ENCODE measurements around the gene HPDL.
"Not testable (repeated sequence)": the region's sequence is repeated elsewhere in the genome, so short reads cannot be mapped to it uniquely, and the experiment has no call there.

Gene HPDL

DNA sequence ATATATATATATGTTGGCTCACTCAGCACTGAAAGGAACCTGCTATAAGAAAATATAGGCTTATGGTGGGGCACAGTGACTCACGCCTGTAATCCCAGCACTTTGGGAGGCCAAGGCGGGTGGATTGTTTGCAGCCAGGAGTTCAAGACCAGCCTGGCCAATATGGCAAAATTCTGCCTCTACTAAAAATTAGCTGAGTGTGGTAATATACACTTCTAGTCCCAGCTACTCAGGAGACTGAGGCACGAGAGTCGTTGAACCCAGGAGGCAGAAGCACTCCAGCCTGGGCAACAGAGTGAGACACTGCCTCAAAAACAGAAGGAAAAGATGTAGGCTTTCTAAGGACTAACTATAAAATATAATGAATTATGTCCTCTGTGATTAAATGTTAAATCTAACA lies 28.1 kb downstream of the HPDL start:
- TF ChIP-seq, protein P1, sequence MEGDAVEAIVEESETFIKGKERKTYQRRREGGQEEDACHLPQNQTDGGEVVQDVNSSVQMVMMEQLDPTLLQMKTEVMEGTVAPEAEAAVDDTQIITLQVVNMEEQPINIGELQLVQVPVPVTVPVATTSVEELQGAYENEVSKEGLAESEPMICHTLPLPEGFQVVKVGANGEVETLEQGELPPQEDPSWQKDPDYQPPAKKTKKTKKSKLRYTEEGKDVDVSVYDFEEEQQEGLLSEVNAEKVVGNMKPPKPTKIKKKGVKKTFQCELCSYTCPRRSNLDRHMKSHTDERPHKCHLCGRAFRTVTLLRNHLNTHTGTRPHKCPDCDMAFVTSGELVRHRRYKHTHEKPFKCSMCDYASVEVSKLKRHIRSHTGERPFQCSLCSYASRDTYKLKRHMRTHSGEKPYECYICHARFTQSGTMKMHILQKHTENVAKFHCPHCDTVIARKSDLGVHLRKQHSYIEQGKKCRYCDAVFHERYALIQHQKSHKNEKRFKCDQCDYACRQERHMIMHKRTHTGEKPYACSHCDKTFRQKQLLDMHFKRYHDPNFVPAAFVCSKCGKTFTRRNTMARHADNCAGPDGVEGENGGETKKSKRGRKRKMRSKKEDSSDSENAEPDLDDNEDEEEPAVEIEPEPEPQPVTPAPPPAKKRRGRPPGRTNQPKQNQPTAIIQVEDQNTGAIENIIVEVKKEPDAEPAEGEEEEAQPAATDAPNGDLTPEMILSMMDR (IDR thresholded peaks at IDR 0.05; ENCODE audit: extremely low read depth, missing control alignments) = no peak
- no peak for DNase-seq (ENCODE audit: low spot score)

DNA sequence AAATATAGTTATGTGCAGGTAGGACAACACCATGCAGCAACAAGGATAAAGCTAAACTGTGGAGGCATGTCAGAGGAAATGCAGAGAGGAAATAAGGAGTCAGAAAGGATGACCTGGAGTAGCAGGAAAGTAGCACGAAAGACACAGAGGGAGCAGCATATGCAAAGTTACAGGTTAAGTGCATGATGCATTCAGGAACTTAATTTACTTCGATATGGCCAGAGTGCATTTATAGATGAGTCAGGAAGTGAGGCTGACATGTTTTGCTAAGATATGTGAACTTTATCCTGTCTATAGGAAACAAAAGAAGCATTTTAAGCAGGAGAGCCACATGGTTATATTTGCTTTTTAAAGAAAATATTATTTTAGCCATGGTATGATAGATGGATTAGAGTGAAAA lies 29.0 kb downstream of the HPDL start:
- TF ChIP-seq, protein P1 (IDR thresholded peaks at IDR 0.05; ENCODE audit: extremely low read depth, missing control alignments) = no peak
- no peak for DNase-seq (ENCODE audit: low spot score)

DNA sequence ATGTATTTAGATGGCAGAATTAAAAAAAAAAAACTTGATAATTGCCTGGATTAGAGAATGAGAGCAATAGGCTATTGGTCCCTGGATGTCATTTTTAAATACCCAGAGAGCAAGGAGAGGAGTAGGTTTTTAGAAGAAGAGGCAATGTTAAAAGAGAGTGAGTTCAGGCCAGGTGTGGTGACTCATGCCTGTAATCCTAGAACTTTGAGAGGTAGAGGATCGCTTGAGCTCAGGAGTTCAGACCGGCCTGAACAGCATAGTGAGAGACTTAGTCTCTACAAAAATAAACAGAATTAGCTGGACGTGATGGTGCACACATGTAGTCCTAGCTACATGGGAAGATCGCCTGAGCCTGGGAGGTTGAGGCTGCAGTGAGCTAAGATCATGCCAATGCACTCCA lies 29.5 kb downstream of the HPDL start:
- TF ChIP-seq, protein P1 (IDR thresholded peaks at IDR 0.05; ENCODE audit: extremely low read depth, missing control alignments) = no peak
- no peak for DNase-seq (ENCODE audit: low spot score)

DNA sequence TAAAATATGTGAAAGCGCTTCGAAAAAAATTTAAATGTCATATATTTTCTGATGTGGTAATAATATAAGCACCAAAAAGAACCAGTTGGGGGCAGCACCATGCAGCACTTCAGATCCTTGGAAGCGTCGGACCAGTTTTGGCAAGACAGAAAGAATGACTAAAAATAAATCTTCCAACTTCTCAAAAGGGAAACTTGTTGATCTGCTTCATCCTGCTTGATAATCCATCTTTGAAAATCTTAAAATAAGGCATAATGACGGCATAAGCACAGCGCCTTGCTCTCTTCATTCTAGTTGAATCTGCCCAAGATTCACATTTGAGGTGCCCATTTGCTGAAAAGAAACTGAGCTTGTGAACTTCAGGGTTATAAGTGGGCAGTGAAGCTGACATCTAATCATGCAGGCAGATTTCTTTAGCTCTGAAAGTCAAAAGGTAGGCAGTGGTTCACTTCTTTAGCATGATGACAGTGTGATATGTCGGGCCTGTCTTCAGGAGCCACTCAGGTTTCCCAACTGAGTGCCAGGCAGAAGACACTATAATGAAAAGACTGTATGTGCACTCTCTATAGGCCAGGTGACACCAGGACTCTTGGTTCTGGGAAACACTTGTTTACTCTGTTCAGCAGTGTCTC lies 33.3 kb downstream of the HPDL start:
- no peak for DNase-seq (ENCODE audit: low spot score)
- TF ChIP-seq, protein P1 (IDR thresholded peaks at IDR 0.05; ENCODE audit: extremely low read depth, missing control alignments) = peak; percentile 21

DNA sequence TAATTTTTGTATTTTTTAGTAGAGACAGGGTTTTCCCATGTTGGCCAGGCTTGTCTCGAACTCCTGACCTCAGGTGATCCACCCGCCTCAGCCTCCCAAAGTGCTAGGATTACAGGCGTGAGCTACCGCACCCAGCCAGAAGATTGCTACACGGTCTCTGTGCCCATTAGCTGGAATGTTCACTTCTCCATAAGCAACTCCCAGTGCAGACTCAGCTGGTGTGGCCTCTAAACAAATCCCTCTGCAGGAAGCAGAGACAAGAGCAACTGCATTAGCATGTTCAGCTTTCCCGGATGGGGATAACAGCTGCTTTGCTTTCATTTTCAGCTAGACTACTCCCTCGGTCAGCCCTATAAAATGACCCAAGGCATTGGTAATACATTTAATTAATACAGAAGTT lies 34.3 kb downstream of the HPDL start:
- DNase-seq (ENCODE audit: low spot score) = not testable (repeated sequence)

DNA sequence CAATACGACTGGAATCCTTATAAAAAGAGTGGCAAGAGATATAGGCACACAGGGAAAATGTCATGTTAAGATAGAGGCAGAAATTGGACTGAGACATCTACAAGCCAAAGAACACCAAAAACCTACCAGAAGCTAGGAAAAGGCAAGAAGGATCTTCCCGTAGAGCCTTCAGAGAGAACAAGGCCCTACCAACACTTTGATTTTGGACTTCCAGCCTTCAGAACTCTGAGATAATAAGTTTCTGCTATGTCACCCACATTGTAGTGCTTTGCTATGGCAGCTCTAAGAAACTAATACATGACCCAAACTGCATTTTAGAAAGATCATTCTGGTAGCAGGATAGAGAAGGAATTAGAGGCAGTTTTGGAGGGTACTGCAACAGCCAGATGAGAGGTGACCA lies 37.6 kb downstream of the HPDL start:
- TF ChIP-seq, protein P1 (IDR thresholded peaks at IDR 0.05; ENCODE audit: extremely low read depth, missing control alignments) = no peak
- DNase-seq (ENCODE audit: low spot score) = no peak

DNA sequence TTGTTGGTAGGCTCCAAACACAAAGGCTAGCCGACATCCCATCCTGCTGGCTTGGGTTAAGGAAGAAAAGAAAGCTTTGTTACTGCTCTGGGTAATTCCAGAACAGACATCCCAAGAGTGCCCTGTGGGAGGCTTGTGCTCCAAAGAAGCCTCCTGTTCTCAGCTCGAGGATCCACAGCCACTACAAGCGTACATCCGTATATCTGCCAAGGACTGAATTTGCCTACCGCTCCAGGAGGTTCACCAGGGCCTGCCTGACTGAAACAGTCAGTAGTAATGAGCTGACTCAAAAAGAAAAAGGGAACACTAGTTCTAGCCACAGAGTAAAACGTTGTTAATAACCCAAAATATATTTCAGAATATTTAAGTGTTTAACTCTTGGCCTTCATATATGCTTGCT lies 38.4 kb downstream of the HPDL start:
- TF ChIP-seq, protein P1 (IDR thresholded peaks at IDR 0.05; ENCODE audit: extremely low read depth, missing control alignments) = no peak
- no peak for DNase-seq (ENCODE audit: low spot score)

DNA sequence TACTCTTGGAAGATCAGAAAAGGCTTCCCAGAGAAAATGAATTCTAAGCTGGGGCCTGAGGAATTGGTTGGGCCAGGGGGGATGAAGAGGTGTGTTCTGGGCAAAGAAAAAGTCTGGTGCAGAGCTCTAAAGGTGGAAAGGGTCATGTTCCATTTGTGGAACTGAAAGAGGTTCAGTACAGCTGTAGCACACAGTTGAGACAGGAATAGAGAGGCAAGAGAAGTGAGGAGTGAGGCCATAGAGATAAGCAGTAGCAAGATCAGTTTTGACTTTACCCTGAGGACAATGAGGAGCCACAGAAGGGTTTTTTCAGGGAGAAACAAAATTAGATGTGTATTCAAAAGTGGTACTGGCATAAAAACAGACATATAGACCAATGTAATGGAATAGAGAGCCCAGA lies 43.9 kb downstream of the HPDL start:
- DNase-seq (ENCODE audit: low spot score) = peak; percentile 27
- TF ChIP-seq, protein P1 (IDR thresholded peaks at IDR 0.05; ENCODE audit: extremely low read depth, missing control alignments) = no peak

All from GM20000 (cell line).